HG02588 (cell line): Measurements from ENCODE around the gene SEC61A1.
A peak's percentile ranks its signal among the peaks of the same experiment; 100 is the strongest.

ENCODE experiments used
- ATAC-seq: cut with Tn5 transposase; IDR thresholded peaks from one replicate; pipeline ENCODE4 v1.9.1; 2021; ENCODE audit warnings: mild to moderate bottlenecking, moderate library complexity; ENCODE audit not compliant: unreplicated experiment

Gene SEC61A1

DNA sequence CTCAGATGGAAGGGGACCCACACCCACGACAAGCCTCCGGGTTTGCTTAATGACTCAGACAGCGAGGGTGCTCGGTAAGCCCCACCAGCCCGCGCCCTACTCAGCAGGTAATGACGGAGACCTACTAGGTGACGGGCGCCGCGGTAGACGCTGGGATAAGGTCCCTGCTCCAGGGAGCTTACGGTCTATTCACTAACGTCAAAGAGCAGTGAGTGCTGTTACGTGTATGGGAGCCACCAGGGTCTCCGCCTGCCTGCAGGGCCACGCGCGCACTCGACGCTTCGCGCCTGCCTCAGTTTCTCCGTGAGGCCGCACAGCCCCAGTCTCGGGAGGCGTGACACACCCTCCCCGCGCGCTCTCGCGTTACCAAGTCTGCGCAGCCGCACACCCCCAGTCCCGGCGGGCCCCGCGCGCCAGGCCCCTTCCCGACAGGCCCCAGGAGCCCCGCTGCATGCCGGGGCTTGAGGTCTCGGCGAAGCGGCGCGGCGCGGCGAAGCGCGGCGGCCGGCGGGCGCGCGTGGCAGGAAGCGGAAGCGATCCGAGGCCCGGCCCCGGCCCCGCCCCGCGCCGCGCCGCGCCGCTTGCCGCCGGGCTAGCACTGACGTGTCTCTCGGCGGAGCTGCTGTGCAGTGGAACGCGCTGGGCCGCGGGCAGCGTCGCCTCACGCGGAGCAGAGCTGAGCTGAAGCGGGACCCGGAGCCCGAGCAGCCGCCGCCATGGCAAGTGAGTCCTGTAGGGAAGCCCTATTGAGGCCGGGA, at the start of gene SEC61A1:
TSS of gene SEC61A1 (plus strand) at position 601 of the 758 bp plus-strand sequence. CDS start at position 717, 116 bp downstream.
- ATAC-seq = peak; percentile 92

DNA sequence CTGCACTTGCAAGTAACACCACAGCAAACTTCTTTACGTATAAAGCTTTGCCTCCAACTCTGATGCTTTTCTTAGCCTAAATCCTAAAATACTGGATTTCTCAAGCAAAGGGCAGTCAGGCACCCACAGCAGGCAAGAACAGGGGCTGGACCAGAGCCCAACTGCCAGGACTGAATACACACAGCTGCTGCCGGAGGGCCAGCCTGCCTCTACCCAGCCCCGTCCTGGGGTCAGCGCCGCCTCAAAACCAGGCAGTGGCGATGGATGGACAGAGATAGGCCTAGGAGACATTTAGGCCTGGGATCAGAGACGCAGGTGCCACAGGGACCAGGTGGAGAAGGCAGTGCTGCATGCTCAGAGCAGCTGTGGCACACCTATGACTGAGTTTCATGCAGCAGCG, 47.6 kb upstream of the SEC61A1 start:
- ATAC-seq = no peak

- no peak for ATAC-seq
Observed at GRCh38 chr3:128006061-128007032, 45.9 kb upstream of the SEC61A1 start.

GRCh38 chr3:128007033-128007424, 45.2 kb upstream of the SEC61A1 start:
- ATAC-seq = no peak

DNA sequence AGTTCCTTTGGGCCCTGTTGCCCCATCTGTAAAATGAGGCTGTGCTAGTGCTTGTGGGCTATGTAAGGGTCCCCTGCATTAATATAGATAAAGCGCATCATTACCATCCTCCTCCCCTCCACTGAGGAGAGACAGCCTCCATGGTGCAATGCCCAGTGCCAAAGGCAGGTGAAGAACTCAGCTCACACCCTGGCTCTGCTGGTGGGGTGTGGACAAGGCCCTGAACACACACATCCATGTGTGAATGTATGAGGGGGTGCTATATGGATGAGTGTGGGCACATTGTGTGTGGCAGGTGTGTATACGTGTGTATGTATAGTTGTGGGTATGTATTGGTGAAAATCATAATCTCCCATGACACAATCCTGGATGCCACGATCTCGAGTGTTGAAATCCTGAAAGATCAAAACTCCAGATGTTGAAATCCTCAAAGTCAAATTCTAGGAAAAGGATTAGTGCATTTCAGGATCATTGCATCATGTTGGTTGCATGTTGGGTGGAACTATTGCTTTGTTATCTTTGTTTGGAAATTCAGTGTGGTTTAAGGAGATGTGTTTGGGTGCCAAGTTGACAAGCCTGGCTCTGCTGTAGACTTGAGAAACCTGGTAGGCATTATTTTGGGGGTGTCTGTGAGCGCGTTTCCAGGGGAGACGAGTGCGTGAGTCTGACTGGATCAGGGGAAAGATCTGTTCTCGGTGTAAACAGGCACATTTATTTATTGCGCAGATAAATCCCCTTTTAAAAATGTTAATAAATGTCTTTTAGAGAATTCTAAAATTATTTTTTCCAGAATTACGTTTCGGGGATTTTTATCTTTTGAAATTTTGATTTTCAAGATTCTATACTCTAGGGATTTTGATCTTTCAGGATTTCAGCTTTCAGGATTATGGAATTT, 42.0 kb upstream of the SEC61A1 start:
- no peak for ATAC-seq

DNA sequence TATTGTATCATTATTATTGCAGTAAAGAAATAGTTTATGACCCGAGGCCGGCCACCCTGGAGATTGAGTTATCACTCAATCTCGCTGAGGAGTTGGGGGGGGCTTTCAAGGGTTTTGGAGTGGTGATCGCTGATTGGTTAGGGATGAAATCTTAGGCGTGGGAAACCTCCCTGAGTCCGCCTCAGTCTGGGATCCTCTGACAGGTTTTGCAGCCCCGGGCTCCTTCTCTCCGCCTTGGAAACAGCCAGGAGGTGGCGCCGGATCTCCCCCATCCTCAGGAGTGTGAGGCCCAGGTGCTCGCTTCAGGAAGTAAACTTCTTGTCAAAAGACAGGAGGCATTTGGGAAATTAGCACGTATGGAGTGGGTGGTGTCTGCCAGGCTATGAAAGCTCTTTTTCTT, 41.1 kb upstream of the SEC61A1 start:
- no peak for ATAC-seq

DNA sequence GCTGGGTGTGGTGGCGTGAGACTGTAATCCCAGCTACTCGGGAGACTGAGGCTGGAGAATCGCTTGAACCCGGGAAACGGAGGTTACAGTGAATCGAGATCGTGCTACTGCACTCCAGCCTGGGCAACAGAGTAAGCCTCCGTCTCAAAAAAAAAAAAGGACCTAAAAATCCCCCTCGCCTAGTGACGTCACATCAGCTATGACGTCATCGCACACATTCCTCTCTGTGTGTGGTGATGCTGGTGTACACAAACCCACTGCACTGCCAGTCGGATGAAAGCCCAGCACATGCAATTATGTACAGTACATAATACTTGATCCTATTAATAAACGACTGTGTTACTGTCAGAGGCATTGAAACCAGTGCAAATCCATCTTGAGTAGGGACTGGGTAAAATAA, 40.2 kb upstream of the SEC61A1 start:
- ATAC-seq = no peak

DNA sequence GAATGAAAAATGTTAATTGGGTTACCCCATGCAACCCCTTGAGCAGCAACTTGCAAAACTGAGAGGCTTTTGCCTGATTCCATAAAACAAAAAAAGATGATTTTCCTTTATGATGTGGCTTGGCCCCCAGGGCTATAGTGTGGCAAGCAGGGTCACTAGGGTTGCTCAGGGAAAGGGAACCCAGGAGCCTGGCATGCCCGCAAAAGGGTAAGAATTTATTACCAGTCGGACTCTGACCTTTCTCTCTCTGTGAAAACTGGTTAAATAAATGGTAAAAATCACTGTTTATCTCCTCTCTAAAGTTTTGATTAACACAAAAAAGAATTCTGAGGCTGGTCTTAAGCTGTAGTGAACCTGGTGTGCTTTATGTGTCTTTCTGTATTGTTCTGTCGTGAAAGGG, 37.7 kb upstream of the SEC61A1 start:
- ATAC-seq = no peak

DNA sequence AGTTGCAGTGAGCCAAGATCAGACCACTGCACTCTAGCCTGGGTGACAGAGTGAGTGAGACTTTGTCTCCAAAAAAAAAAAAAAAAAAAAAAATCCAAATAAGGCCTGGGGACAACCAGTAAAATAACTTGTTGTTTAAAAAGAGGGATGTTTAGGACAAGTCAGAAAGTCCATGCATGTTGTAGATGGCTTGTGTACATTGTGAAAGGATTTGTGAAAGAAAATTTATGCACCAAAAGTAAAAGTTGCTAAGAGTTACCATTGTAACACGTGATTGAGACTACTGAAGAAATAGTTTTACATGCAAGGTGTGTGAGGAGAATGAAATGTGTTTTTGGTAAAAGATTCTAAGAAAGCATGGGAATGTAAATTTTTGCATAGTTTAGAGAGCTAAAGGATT, 35.7 kb upstream of the SEC61A1 start:
- ATAC-seq = no peak

DNA sequence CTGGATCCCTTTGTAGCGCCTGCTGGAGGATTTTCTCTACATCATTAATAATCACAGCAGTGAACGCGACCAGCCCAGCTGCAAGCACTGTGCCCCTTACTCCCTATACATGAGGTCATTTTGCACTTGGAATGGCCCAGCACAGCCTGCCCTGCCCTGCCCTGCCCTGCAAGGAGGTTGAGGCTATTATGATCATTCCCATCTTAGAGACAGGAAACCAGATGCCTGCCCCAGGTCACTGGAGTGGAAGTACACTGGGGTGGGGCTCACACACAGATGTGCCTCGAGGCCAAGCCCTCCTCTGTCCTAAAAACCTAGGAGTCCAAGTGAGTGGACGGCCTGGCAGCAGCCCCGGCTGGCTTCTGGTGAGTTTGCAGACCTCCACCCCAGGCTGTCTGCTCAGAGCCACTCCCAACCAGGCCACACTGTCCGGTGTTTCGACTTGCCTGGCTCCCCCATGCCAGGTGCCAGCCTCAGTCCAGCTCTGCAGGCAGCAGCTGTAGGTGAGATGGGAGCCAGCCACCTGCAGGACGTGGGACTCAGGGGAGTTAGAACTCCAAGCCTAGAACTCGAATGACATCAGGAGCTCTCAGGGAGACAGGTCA, 30.4 kb upstream of the SEC61A1 start:
- ATAC-seq = no peak

GRCh38 chr3:128033102-128033501, 19.1 kb upstream of the SEC61A1 start:
- no peak for ATAC-seq

GRCh38 chr3:128036119-128036518, 16.1 kb upstream of the SEC61A1 start:
- no peak for ATAC-seq

DNA sequence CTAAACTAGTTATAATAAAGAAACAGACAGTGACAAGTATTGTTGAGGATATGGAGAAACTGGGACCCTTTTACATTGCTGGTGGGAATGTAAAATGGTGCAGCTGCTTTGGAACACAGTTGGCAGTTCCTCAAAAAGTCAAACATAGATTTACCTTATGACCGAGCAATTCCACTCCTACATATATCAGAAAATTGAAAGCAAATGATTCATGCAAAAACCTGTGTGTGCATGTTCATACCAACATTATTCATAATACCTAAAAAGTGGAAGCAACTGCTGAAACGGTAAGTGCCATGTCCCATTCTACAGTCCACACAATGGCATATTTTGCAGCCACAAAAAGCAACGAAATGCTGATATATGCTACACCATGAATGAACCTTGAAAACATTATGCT, 12.2 kb upstream of the SEC61A1 start:
- ATAC-seq = no peak

- no peak for ATAC-seq
Observed at GRCh38 chr3:128040660-128041059, 11.6 kb upstream of the SEC61A1 start.

DNA sequence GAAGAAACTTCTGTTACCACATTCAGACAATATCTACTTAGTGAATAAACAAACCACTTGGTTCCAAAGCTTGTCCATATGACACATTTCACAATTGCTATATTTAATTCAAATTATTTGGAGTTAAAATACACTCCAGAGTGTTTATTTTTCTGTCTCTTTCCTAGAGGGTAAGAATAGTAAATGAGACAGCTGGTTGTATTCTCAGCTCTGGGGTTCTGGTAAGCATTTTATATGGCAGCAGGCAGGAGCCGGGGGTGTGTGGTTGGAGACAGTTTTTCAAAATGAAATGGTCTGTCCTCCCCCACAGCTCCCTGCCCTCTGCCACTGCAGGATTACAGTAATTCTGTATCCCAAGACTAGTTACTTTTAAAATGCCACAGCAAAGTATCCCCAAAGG, 10.9 kb upstream of the SEC61A1 start:
- no peak for ATAC-seq

GRCh38 chr3:128050597-128050996, 1.6 kb upstream of the SEC61A1 start:
- no peak for ATAC-seq

DNA sequence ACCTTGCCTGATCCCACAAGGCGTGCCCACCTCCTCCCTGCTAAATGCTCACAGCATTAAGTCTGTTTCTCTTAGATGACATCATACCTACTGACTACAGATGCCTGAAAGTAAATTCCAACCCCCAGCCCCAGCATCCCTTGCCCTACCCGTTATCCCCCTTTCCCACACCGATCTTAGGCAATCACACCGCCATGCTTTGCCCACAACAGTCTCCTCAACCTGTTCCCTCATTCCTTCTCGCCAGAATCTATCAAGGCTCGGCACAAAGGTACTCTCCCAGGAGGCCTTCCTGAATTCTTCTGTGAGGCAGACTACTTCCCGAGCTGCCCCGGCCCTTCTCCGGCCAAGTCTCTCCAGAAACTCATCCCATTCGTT, 789 bp upstream of the SEC61A1 start:
- no peak for ATAC-seq

DNA sequence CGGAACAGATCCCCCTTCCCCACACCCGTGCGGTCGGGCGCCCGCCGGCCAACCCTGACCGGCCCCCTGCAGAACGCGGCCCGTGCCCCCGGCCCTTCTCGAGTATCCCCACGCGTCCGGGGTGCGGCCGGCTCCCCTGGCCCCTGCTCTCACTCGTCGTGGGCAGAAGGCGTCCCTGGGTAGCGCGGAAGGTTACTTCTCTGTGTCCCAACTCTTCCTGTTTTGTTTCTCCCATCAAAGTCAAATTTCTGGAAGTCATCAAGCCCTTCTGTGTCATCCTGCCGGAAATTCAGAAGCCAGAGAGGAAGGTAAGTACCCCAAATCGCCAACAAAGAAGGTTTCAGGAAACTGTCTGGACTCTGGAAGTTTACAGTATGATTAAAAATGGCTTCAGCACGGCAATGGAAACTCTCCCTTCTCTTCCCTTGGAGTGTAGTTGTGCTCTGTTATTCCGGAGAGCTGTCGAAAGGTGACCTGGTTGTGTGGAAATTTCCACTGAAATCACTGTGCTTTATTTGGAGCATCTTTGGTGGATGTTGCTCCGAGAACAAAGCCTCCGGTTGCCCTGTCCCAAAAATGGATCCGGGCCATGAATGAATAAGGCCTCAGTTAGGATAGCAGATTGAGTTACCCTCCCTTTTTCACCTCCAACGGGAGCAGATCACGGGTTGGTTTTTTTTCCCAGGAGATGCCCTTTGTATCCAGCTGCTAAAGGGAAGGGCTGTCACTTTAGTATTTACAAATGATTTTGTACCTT, 536 bp downstream of the SEC61A1 start:
- no peak for ATAC-seq

DNA sequence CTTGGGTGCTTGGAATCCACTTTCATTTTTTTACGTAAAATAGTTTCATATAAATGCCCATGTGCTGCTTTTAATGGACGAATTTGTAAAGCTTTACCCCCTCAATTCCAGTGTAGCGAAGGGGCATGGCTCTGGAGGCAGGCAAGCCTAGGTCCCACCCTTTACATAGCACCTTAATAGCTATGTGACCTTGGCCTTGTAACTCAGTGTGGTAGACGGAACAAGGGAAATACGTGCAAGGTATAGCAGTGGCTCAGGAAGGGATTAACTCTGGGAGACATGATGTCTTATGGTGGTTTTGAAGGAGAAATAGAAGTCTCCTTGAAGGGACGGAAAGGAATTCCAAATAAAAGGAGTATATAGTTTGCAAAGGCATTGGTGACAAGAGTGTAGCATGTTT, 1.4 kb downstream of the SEC61A1 start:
- ATAC-seq = no peak

DNA sequence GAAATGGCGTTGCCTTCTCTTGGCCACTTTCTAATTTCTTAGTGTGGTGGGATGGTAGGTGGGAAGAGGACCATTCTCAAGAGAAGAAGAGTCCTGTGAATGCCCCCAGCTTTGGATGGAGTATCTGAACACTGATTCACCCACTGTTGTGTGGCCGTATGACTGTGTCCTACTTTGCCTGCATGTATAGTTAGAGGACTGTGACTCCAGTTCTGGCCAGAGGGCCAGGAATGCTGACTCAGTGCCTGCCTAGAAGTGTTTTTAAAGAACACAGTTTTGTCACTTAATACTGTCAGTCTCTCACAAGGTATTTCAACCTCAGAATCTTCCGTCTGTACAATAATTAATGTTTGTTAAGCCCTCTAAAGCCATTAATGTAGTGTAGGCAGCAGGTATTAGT, 2.1 kb downstream of the SEC61A1 start:
- no peak for ATAC-seq
